GM23338 (cell line): Measurements from ENCODE around the gene SPATA31A5.
"Not testable (repeated sequence)": the region's sequence is repeated elsewhere in the genome, so short reads cannot be mapped to it uniquely, and the experiment has no call there.

Experiments used
- EZH2 ChIP-seq: fragments of 200-600 bp; sonication (generic); IDR thresholded peaks from one replicate; pipeline ENCODE4 v1.8.0; 2017; ENCODE audit warnings: antibody characterized with exemption, mild to moderate bottlenecking, low read depth; ENCODE audit not compliant: unreplicated experiment
- EZH2phosphoT487 ChIP-seq: fragments of 200-600 bp; sonication (generic); IDR thresholded peaks from one replicate; pipeline ENCODE4 v1.8.1; 2018; ENCODE audit warnings: antibody characterized with exemption; ENCODE audit not compliant: unreplicated experiment
- POLR2AphosphoS5 ChIP-seq: IDR thresholded peaks from 2 replicates; pipeline ENCODE4 v1.6.1; 2016; ENCODE audit warnings: antibody characterized with exemption, low read depth
- TF ChIP-seq, protein P1 (sequence below), 2 experiments: fragments of 200-600 bp in 1 of 2; sonication (generic) in 1 of 2; conservative IDR thresholded peaks; 2 replicates each; pipeline versions ENCODE4 v1.5.1 to v1.6.1; 2016 to 2017; ENCODE audit warnings: antibody characterized with exemption in 2 of 2, low read depth in 2 of 2, mild to moderate bottlenecking in 2 of 2, moderate library complexity in 1 of 2
- TF ChIP-seq, protein P2 (sequence below): IDR thresholded peaks from one replicate; pipeline ENCODE4 v1.6.1; 2018; ENCODE audit warnings: antibody characterized with exemption; ENCODE audit not compliant: unreplicated experiment

DNA sequence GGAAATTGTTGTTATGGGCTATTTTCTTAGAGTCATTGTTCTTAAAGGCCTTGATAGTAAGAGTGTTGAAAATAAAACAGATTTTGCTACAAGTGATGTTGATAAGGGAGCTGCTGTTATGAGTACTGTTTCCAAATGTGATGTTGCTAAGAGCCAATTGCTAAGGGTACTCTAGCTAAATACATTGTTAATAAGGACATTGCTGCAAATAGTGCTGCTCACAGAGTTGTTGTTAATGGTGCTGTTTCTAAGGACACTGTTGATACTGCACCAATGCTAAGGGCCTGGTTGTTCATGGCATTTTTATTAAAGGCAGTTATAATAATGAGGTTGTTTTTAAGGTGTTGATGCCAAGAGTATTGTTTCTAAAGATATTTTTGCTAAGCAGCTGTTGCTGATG lies 52.2 kb downstream of the SPATA31A5 start:
- TF ChIP-seq POLR2AphosphoS5, EZH2, EZH2phosphoT487: not testable (repeated sequence)
- TF ChIP-seq, protein P1, sequence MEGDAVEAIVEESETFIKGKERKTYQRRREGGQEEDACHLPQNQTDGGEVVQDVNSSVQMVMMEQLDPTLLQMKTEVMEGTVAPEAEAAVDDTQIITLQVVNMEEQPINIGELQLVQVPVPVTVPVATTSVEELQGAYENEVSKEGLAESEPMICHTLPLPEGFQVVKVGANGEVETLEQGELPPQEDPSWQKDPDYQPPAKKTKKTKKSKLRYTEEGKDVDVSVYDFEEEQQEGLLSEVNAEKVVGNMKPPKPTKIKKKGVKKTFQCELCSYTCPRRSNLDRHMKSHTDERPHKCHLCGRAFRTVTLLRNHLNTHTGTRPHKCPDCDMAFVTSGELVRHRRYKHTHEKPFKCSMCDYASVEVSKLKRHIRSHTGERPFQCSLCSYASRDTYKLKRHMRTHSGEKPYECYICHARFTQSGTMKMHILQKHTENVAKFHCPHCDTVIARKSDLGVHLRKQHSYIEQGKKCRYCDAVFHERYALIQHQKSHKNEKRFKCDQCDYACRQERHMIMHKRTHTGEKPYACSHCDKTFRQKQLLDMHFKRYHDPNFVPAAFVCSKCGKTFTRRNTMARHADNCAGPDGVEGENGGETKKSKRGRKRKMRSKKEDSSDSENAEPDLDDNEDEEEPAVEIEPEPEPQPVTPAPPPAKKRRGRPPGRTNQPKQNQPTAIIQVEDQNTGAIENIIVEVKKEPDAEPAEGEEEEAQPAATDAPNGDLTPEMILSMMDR (conservative IDR thresholded peaks at IDR 0.05; ENCODE audit: low read depth in 2 of 2), result not testable (repeated sequence)
- TF ChIP-seq, protein P2, sequence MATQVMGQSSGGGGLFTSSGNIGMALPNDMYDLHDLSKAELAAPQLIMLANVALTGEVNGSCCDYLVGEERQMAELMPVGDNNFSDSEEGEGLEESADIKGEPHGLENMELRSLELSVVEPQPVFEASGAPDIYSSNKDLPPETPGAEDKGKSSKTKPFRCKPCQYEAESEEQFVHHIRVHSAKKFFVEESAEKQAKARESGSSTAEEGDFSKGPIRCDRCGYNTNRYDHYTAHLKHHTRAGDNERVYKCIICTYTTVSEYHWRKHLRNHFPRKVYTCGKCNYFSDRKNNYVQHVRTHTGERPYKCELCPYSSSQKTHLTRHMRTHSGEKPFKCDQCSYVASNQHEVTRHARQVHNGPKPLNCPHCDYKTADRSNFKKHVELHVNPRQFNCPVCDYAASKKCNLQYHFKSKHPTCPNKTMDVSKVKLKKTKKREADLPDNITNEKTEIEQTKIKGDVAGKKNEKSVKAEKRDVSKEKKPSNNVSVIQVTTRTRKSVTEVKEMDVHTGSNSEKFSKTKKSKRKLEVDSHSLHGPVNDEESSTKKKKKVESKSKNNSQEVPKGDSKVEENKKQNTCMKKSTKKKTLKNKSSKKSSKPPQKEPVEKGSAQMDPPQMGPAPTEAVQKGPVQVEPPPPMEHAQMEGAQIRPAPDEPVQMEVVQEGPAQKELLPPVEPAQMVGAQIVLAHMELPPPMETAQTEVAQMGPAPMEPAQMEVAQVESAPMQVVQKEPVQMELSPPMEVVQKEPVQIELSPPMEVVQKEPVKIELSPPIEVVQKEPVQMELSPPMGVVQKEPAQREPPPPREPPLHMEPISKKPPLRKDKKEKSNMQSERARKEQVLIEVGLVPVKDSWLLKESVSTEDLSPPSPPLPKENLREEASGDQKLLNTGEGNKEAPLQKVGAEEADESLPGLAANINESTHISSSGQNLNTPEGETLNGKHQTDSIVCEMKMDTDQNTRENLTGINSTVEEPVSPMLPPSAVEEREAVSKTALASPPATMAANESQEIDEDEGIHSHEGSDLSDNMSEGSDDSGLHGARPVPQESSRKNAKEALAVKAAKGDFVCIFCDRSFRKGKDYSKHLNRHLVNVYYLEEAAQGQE, result not testable (repeated sequence)
